Right cardiac atrium (tissue), 5 donors: Measurements from ENCODE around the gene GPHN. TPM values are rescaled to one million over a fixed set of nuclear protein-coding genes. Genes with fewer than 3 reads are reported as not detected.

Source experiments
- ATAC-seq, 2 donors: fragments of 200-7000 bp; cut with Tn5 transposase; one replicate each; pipeline versions ENCODE4 v1.8.0 to v1.9.1; 2020; ENCODE audit warnings: moderate library complexity in 2 of 2, mild to moderate bottlenecking in 1 of 2
- DNase-seq, 3 donors: peaks; one replicate each; pipeline ENCODE4 v3.0.0-alpha.2; 2020
- H3K27ac ChIP-seq: one replicate; pipeline ENCODE4 v1.5.1; 2013; ENCODE audit warnings: mild to moderate bottlenecking, low read length, control low read depth, moderate library complexity
- H3K27me3 ChIP-seq: one replicate; pipeline ENCODE4 v1.6.1; 2013; ENCODE audit not compliant: control insufficient read depth, insufficient read depth
- H3K4me1 ChIP-seq: one replicate; pipeline ENCODE4 v1.6.1; 2013; ENCODE audit warnings: low read length; ENCODE audit not compliant: control insufficient read depth, insufficient read depth
- H3K4me3 ChIP-seq: one replicate; pipeline ENCODE4 v1.5.1; 2013; ENCODE audit warnings: low read length, control low read depth
- H3K9me3 ChIP-seq: one replicate; pipeline ENCODE4 v1.6.1; 2013; ENCODE audit warnings: low read length; ENCODE audit not compliant: control insufficient read depth
- WGBS: extraction: QIAGEN DNeasy Blood & Tissue Kit; methylation state at CpG from one replicate; pipeline ENCODE4 v1.1.7; 2013; 5-methylcytosine and 5-hydroxymethylcytosine counted together
- intact Hi-C, 4 donors: fragments of 100-400 bp; cut with DNase I; formaldehyde crosslinking; loops; one replicate each; pipeline versions ENCODE4 v1.11.0 to v1.14.0; 2022 to 2023
- polyA plus RNA-seq: library from polyadenylated mRNA; stranded (reverse); fragments of 200-250 nt; gene quantifications from one replicate; pipeline ENCODE4 v1.2.3, GENCODE V29; 2013
- total RNA-seq, 4 donors: library from RNA; stranded (reverse); fragmentation: NEBNext Ultra II Directional; extraction: Animal tissue kit (Norgen Biotek cat#: 25700); gene quantifications; one replicate each; pipeline ENCODE4 v1.2.1, GENCODE V29; 2021
- donor health status: healthy with polysubstance abuse.
- donor health status: DM: no; HTN: yes; CAD: no.
- donor health status: DM: no; HTN: no; CAD: no.
- donor health status: DM: no; HTN: yes; CAD: no; lungs with severe emphysema.
- donor health status: DM: yes; HTN: yes; CAD: no.

The GPHN gene
- total and polyA plus RNA-seq, 5 donors, result 16.0 to 25.4 (median 23.0) TPM

DNA sequence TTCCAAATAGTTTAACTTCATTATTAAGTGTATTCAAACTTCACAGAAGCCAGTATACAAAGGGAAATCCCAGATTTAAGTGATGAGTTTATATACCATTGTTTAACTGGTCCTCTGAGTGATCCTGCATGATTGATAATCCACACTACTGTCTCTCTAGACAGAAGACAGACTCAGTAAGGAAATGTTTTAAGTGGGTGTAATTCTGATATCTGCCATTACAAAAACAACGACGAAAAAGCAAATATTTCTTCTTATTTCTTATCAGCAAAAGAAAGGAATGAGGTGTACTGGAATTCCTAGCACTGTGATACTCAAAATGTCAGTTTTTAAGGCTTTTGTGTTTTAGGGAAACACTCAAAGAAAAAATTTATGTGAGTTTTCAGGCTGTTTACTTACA lies 127.5 kb downstream of the GPHN start:
- Histone ChIP-seq H3K4me1 (no peaks in the 10 kb centered on the region), H3K9me3 (no peaks in the 10 kb centered on the region), H3K27ac (no peak overlapping the region), H3K27me3 (no peaks in the 10 kb centered on the region), H3K4me3 (no peak overlapping the region)
- intact Hi-C loops, result no loop called here
- WGBS, result 34% methylated on average over 2 of the region's 2 CpGs
- ATAC-seq (peak in 1 of 2 donors; percentile 31), DNase-seq (no peak)

DNA sequence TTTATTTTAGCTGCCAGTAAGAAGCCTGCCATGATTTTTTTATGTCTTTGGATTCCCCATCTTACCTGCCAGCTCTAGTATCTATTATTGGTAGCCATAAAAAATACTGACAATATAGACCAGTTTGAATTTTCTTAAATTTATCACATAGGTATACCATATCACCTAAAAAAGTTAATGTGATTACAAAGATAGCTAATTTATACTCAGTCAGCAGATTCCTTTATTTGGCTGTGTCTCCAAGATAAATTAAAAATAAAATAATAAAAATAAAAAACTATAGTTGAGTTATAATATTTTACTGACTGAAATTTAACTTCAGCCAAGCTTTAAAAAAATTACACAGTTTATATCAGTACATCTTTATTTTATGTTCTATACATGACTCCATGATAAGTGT lies 128.3 kb downstream of the GPHN start:
- DNase-seq, result no peak
- no peak for ATAC-seq

DNA sequence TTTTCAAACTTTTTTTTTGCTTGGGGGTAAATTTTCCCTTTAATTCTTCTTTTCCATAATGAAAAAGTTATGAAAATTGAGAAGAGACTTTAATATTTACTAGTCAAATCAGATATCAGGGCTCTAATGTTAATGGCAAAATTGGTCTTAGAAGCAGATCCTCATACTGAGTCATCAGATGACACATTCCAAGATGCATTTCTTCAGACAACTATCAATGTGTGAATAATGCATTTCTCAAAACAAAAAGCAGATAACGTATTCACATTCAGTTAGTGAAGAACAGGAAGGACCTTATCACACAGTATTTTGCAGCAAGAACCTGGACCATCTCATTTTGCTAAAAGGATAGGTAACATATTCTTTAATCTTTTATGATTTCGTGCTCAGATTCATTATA lies 130.7 kb downstream of the GPHN start:
- Histone ChIP-seq H3K4me1 (no peaks in the 10 kb centered on the region), H3K9me3 (no peaks in the 10 kb centered on the region), H3K4me3 (no peak overlapping the region), H3K27ac (no peak overlapping the region), H3K27me3 (no peaks in the 10 kb centered on the region)
- 88% methylated on average over 2 of the region's 2 CpGs for WGBS
- DNase-seq, result no peak
- no peak for ATAC-seq
- intact Hi-C loops, result no loop called here

More for the DNA sequence above, 128.3 kb downstream of the GPHN start:
- intact Hi-C loops, result no loop called here
- no peaks in the 10 kb centered on the region for H3K4me1 ChIP-seq
- H3K9me3 ChIP-seq, result no peaks in the 10 kb centered on the region
- H3K27me3 ChIP-seq, result no peaks in the 10 kb centered on the region
- H3K4me3 ChIP-seq, result no peak overlapping the region
- H3K27ac ChIP-seq, result no peak overlapping the region

DNA sequence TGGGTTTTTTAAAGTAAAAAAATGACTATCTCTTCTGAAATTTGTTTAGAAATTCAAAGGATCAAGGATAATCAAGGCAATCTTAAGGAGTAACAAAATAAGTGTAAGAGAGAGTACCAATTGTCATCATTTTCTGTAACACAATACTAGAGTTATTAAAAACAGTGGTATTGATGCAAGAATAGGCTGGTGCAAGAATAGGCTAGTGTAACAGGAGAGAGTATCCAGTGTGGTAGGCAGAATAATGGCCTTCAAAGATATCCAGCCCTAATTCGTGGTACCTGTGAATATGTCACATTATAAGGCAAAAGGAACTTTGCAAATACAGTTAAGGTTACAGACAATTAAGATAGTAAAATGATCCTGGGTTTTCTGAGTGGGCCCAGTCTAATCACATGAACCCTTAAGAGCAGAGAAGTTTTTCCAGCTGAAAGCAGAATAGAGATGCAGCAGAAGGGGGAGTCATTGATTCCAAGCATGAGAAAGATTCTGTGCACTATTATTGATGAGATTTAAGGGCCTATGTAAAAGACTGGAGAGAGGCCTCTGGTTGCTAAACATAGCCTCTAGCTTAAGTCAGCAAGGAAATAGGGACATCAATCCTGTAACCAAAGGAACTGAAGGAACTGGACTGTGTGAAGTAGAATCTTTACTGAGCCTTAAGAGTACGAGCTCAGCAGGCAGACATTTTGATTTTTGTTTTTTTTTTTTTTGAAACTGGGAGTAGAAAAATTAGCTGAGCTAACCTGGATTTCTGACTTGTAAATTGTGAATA lies 134.1 kb downstream of the GPHN start:
- no peak overlapping the region for H3K27ac ChIP-seq
- DNase-seq (no peak), ATAC-seq (no peak)
- H3K4me3 ChIP-seq, result no peak overlapping the region
- intact Hi-C loops, result no loop called here
- no peaks in the 10 kb centered on the region for H3K27me3 ChIP-seq
- H3K4me1 ChIP-seq, result no peaks in the 10 kb centered on the region
- 75% methylated on average over 2 of the region's 2 CpGs for WGBS
- H3K9me3 ChIP-seq, result no peaks in the 10 kb centered on the region

DNA sequence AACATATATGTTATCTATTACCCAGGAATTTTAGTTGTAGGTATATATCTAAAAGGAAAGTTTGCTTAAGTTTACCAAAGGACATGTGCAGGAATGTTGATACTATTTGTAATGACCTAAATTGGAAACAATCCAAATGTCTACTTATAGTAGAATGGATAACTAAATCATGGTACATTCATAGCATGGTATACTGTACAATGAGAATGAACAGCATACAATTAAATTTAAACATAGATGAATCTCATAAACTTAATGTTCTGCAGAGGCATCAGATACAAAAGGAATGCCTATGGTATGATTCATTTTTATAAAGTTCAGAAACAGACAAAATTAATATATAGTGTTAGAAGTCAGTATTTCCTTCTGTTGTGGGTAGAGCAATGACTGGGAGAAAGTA lies 135.4 kb downstream of the GPHN start:
- intact Hi-C loops, result no loop called here
- no peak overlapping the region for H3K27ac ChIP-seq

DNA sequence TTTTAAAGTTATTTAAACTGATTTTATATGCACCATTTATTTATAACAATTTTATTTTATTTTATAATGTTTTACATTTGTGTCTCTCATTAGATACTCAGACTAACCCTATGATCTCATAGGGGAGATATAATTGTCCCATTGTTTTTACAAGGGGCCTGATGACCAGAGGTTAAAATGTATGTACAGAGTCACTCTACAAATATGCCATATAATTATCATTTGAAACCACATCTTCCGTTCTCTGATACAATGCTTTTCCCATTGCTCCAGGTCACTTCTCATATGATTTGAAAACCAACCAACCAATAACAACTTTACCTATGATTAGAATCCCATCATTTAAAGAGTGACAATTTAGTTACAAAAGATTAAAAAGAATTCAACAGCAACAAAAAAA lies 137.8 kb downstream of the GPHN start:
- no peak overlapping the region for H3K27ac ChIP-seq
- WGBS, result 56% methylated on average over 1 of the region's 1 CpG
- intact Hi-C loops, result no loop called here
- no peak for ATAC-seq
- no peak for DNase-seq
- no peak overlapping the region for H3K4me3 ChIP-seq
- no peaks in the 10 kb centered on the region for H3K27me3 ChIP-seq
- peaks cover 2% of the 10 kb centered on the region for H3K4me1 ChIP-seq
- no peaks in the 10 kb centered on the region for H3K9me3 ChIP-seq

More for the DNA sequence above, 135.4 kb downstream of the GPHN start:
- DNase-seq, result no peak
- Histone ChIP-seq H3K4me1 (no peaks in the 10 kb centered on the region), H3K27me3 (no peaks in the 10 kb centered on the region), H3K9me3 (no peaks in the 10 kb centered on the region), H3K4me3 (no peak overlapping the region)
- ATAC-seq, result no peak

DNA sequence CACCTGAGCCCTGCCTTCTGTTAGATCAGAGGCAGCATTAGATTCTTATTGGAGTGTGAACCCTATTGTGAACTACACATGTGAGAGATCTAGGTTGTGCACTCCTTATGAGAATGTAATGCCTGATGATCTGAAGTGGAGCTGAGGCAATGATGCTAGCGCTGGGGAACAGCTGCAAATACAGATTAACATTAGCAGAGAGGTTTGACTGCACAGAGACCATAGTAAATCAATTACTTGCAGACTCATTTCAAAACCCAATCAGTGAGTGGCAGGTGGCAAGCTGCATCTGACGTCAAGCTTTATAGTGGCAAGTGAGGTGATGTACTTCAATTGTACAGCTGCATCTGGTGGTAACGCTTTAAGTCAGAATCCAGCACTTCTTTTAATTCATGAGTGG lies 141.6 kb downstream of the GPHN start:
- intact Hi-C loops, result no loop called here
- ATAC-seq (no peak), DNase-seq (no peak)
- peaks cover 4% of the 10 kb centered on the region for H3K4me1 ChIP-seq
- no peak overlapping the region for H3K27ac ChIP-seq
- 95% methylated on average over 3 of the region's 3 CpGs for WGBS
- H3K27me3 ChIP-seq, result no peaks in the 10 kb centered on the region
- no peaks in the 10 kb centered on the region for H3K9me3 ChIP-seq
- no peak overlapping the region for H3K4me3 ChIP-seq

DNA sequence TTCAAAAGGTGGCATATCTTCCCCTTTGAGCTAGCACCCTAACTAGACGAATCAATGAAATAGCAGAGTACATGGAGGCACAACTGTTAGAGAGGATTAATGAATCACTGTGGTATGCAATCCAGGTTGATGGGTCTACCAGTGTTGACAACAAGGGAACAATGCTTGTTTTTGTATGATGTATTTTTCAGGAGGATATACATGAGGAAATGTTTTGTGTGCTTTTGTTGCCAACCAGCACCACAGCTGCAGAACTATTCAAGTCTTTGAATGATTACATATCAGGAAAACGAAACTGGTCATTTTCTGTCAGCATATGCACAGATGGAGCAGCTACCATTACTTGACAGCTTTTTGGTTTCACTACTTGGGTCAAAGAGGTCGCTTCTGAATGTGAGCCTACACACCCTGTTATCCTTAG lies 142.6 kb downstream of the GPHN start:
- Histone ChIP-seq H3K4me1 (peaks cover 4% of the 10 kb centered on the region), H3K4me3 (no peak overlapping the region), H3K9me3 (no peaks in the 10 kb centered on the region), H3K27me3 (no peaks in the 10 kb centered on the region), H3K27ac (no peak overlapping the region)
- no peak for ATAC-seq
- no peak for DNase-seq
- WGBS, result 48% methylated on average over 3 of the region's 3 CpGs
- intact Hi-C loops, result no loop called here

DNA sequence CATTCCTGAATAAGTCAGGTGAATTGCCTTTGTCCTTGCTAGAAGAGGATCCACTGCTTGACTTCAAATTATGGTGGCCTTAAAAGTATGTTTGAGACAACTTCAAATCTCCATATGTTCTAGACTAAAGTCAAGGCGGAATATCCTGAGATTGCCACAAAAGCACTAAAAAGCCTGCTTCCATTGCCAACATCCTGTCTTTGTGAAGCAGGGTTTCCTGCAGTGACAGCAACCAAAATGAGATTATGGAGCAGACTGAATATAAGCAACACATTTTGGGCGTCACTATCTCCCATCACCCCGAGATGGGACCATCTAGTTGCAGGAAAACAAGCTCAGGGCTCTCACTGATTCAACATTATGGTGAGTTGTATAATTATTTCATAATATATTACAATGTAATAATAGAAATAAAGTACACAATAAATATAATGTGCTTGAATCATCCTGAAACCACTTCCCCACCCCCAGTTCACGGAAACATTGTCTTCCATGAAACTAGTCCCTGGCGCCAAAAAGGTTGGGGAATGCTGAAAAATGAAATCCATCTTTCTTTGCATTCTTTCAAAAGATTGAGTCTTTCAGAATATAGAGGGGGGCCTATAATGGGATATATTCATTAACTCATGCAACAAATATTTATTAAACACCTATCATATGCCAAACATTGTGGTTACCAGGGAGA lies 143.7 kb downstream of the GPHN start:
- intact Hi-C loops, result no loop called here
- H3K9me3 ChIP-seq, result no peaks in the 10 kb centered on the region
- no peaks in the 10 kb centered on the region for H3K27me3 ChIP-seq
- no peak for DNase-seq
- no peak overlapping the region for H3K27ac ChIP-seq
- 71% methylated on average over 5 of the region's 5 CpGs for WGBS
- H3K4me3 ChIP-seq, result no peak overlapping the region
- H3K4me1 ChIP-seq, result peaks cover 4% of the 10 kb centered on the region
- no peak for ATAC-seq

DNA sequence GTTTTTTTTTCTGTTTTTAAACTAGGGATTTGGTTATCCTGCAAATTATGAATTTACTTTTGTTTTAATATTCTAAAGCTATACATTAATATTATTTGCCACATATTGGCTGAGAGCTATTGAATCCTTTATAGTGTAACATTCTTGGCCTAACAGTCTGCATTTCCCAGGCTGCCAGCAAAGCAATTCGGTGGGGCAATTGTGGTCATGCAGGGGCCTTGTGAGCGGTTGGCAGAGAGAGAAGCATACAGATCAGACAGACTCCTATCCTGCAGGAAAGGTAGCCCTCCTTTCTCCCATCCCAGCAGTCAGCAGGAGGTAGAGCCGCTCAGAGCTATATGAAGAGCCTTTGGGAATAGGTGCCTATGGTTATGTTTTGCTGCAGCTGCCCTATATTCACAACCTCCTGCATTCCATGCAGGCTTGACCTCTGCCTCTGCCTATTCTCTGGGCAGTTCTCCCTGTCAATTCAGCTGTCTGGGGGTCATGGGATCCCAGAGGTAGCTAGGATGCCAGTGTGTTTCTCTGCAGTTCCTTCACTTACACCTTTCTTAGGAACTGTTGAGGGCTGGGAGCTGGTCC lies 144.7 kb downstream of the GPHN start:
- WGBS, result 77% methylated on average over 3 of the region's 3 CpGs
- H3K4me3 ChIP-seq, result no peak overlapping the region
- no peak for DNase-seq
- no peaks in the 10 kb centered on the region for H3K9me3 ChIP-seq
- peaks cover 4% of the 10 kb centered on the region for H3K4me1 ChIP-seq
- intact Hi-C loops, result no loop called here
- H3K27me3 ChIP-seq, result no peaks in the 10 kb centered on the region
- no peak overlapping the region for H3K27ac ChIP-seq
- no peak for ATAC-seq

DNA sequence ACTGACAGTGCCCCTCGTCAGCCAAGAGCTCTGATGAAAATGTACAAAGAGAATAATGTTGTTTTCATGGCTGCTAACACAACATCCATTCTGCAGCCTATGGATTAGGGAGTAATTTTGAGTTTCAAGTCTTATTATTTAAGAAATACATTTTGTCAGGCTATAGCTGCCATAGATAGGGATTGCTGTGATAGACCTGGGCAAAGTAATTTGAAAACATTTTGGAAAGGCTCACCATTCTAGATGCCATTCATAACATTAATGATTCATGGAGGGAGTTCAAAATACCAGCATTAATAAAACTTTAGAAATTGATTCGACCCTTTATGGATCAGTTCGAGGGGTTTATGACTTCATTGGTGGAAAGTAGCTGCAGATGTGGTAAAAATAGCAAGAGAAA lies 149.8 kb downstream of the GPHN start:
- Histone ChIP-seq H3K27me3 (no peaks in the 10 kb centered on the region), H3K27ac (no peak overlapping the region), H3K4me3 (no peak overlapping the region), H3K9me3 (no peaks in the 10 kb centered on the region), H3K4me1 (peaks cover 2% of the 10 kb centered on the region)
- intact Hi-C loops, result no loop called here
- WGBS, result 95% methylated on average over 3 of the region's 3 CpGs
- no peak for ATAC-seq
- DNase-seq, result no peak
